Measurements from ENCODE around the gene FRAS1.
"Not testable (repeated sequence)": the region's sequence is repeated elsewhere in the genome, so short reads cannot be mapped to it uniquely, and the experiment has no call there.

Gene FRAS1

GRCh38 chr4:78059524-78059889, 2.4 kb downstream of the FRAS1 start:
- DNase-seq: no peak

- no peak for DNase-seq
Observed at GRCh38 chr4:78059938-78060337, 2.8 kb downstream of the FRAS1 start.

- DNase-seq: no peak
Observed at GRCh38 chr4:78061939-78062570, 4.9 kb downstream of the FRAS1 start.

GRCh38 chr4:78065508-78066192, 8.5 kb downstream of the FRAS1 start:
- DNase-seq: no peak

- DNase-seq: no peak
Observed at GRCh38 chr4:78068481-78068880, 11.4 kb downstream of the FRAS1 start.

GRCh38 chr4:78069319-78069718, 12.2 kb downstream of the FRAS1 start:
- DNase-seq: no peak

- no peak for DNase-seq
Observed at GRCh38 chr4:78069859-78070258, 12.7 kb downstream of the FRAS1 start.

GRCh38 chr4:78070731-78071282, 13.7 kb downstream of the FRAS1 start:
- DNase-seq: no peak

- DNase-seq: no peak
Observed at GRCh38 chr4:78074759-78075158, 17.6 kb downstream of the FRAS1 start.

GRCh38 chr4:78075986-78076385, 18.9 kb downstream of the FRAS1 start:
- DNase-seq: no peak

GRCh38 chr4:78078101-78078500, 21.0 kb downstream of the FRAS1 start:
- DNase-seq: no peak

- no peak for DNase-seq
Observed at GRCh38 chr4:78079726-78080430, 22.8 kb downstream of the FRAS1 start.

GRCh38 chr4:78081541-78081940, 24.4 kb downstream of the FRAS1 start:
- DNase-seq: no peak

- DNase-seq: no peak
Observed at GRCh38 chr4:78083035-78083434, 25.9 kb downstream of the FRAS1 start.

- DNase-seq: no peak
Observed at GRCh38 chr4:78091534-78091933, 34.4 kb downstream of the FRAS1 start.

GRCh38 chr4:78092350-78092749, 35.2 kb downstream of the FRAS1 start:
- DNase-seq: not testable (repeated sequence)

GRCh38 chr4:78092850-78093249, 35.7 kb downstream of the FRAS1 start:
- no peak for DNase-seq

- no peak for DNase-seq
Observed at GRCh38 chr4:78095081-78095480, 38.0 kb downstream of the FRAS1 start.

GRCh38 chr4:78099058-78099457, 41.9 kb downstream of the FRAS1 start:
- no peak for DNase-seq

GRCh38 chr4:78100060-78100459, 42.9 kb downstream of the FRAS1 start:
- DNase-seq: no peak

- DNase-seq: no peak
Observed at GRCh38 chr4:78119698-78120097, 62.6 kb downstream of the FRAS1 start.

- DNase-seq: no peak
Observed at GRCh38 chr4:78120144-78120880, 63.2 kb downstream of the FRAS1 start.

- DNase-seq: no peak
Observed at GRCh38 chr4:78121338-78121904, 64.3 kb downstream of the FRAS1 start.

Measured in GF-D8 (cell line).